Measurements from ENCODE around the gene NCBP1. TPM values are rescaled to one million over a fixed set of nuclear protein-coding genes. Genes with fewer than 3 reads are reported as not detected.

The NCBP1 gene
- total and polyA plus RNA-seq, 9 of the 15 experiments (the other 6 are each of a cell fraction or from before 2014, with no cell fraction given), result 29.4 to 69.7 (median 57.5) TPM

DNA sequence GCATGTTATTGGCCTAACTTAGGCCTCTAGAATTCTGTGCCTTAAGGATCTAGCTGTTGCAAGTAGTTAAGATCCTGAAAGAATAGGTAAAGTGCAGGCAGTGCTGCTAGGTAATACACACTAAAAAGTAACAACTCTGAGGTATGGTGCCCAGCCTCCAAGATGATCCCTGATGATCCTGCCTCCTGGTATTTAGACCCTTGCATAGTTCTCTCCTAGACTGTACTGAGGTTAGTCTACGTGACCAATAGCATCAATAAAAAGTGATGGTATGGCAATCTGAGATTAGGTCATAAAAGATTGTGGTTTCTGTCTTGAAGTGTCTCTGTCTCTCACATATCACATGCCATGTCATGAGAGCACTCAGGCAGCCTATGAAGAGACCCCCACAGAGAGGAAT lies 9.7 kb upstream of the NCBP1 start:
- Histone ChIP-seq H2AFZ (ENCODE audit: low read depth, low read length) (no peak overlapping the region), H3K9me1 (ENCODE audit: control insufficient read depth, insufficient read depth, low read length) (peaks cover 3% of the 10 kb centered on the region), H3K4me3 (no peak overlapping the region), H3K4me2 (ENCODE audit: insufficient read depth, low read length) (no peak overlapping the region), H3K36me3 (ENCODE audit: control insufficient read depth, insufficient read depth, low read length) (peaks cover 58% of the 10 kb centered on the region), H3K9ac (ENCODE audit: insufficient read depth in 1 of 2, low read depth in 2 of 2, low read length in 2 of 2) (no peak overlapping the region), H3K9me3 (replicated peaks; ENCODE audit: control insufficient read depth, insufficient read depth, low read depth, low read length) (no peaks in the 10 kb centered on the region), H4K20me1 (replicated peaks; ENCODE audit: control insufficient read depth, insufficient read depth, low read length) (no peaks in the 10 kb centered on the region), H3K79me2 (ENCODE audit: control insufficient read depth, insufficient read depth, low read length) (peaks cover 14% of the 10 kb centered on the region), H3K27ac (ENCODE audit: extremely low read depth, low read depth, low read length) (no peak overlapping the region), H3K27me3 (ENCODE audit: control insufficient read depth in 2 of 2, insufficient read depth in 2 of 2, low read length in 2 of 2) (no peaks in the 10 kb centered on the region), H3K4me1 (replicated peaks in 1 of 2; ENCODE audit: control insufficient read depth in 2 of 2, insufficient read depth in 2 of 2, low read length in 2 of 2) (no peaks in the 10 kb centered on the region)
- DNase-seq (ENCODE audit: extremely low read depth in 1 of 4, low spot score in 3 of 4) (no peak), FAIRE-seq (no peak), ATAC-seq (no peak)
- BruUV-seq (replicated peaks), result no TSS peak
- POLR2A ChIA-PET, result interaction anchor here (1.3 kb wide), 1 partner anchor 9 kb away, joined by 8 read pairs; the partner anchor contains the start of genes NCBP1 and TSTD2
- intact Hi-C loops (cut with micrococcal nuclease) (no loop called here), in situ Hi-C loops (cut with MboI) (no loop called here)
- CTCF ChIA-PET (ENCODE audit: low intra/inter-chr PET ratio), result no interaction called here
- 100% methylated on average over 1 of the region's 1 CpG for WGBS (ENCODE audit: insufficient coverage, low coverage, missing lambda C conversion rate)
- TF ChIP-seq HDAC2 (IDR thresholded peaks at IDR 0.05) (no peak), SP2 (IDR thresholded peaks at IDR 0.05; ENCODE audit: extremely low read depth, low read depth, low read length, poor library complexity, severe bottlenecking) (no peak), ETV5 (CRISPR knock-in tag; IDR thresholded peaks at IDR 0.05; ENCODE audit: low read depth) (no peak), CAMTA2 (CRISPR knock-in tag; conservative IDR thresholded peaks at IDR 0.05) (no peak), NCOR1 (IDR thresholded peaks at IDR 0.05) (no peak), CSDE1 (IDR thresholded peaks at IDR 0.05) (no peak), ZNF518B (CRISPR knock-in tag; IDR thresholded peaks at IDR 0.05) (no peak)
- TF ChIP-seq, protein P1, sequence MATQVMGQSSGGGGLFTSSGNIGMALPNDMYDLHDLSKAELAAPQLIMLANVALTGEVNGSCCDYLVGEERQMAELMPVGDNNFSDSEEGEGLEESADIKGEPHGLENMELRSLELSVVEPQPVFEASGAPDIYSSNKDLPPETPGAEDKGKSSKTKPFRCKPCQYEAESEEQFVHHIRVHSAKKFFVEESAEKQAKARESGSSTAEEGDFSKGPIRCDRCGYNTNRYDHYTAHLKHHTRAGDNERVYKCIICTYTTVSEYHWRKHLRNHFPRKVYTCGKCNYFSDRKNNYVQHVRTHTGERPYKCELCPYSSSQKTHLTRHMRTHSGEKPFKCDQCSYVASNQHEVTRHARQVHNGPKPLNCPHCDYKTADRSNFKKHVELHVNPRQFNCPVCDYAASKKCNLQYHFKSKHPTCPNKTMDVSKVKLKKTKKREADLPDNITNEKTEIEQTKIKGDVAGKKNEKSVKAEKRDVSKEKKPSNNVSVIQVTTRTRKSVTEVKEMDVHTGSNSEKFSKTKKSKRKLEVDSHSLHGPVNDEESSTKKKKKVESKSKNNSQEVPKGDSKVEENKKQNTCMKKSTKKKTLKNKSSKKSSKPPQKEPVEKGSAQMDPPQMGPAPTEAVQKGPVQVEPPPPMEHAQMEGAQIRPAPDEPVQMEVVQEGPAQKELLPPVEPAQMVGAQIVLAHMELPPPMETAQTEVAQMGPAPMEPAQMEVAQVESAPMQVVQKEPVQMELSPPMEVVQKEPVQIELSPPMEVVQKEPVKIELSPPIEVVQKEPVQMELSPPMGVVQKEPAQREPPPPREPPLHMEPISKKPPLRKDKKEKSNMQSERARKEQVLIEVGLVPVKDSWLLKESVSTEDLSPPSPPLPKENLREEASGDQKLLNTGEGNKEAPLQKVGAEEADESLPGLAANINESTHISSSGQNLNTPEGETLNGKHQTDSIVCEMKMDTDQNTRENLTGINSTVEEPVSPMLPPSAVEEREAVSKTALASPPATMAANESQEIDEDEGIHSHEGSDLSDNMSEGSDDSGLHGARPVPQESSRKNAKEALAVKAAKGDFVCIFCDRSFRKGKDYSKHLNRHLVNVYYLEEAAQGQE (IDR thresholded peaks at IDR 0.05; ENCODE audit: borderline replicate concordance), result no peak
- TF ChIP-seq, protein P1 (CRISPR knock-in tag; IDR thresholded peaks at IDR 0.05; ENCODE audit: low read depth), result no peak
- TF ChIP-seq, protein P2, sequence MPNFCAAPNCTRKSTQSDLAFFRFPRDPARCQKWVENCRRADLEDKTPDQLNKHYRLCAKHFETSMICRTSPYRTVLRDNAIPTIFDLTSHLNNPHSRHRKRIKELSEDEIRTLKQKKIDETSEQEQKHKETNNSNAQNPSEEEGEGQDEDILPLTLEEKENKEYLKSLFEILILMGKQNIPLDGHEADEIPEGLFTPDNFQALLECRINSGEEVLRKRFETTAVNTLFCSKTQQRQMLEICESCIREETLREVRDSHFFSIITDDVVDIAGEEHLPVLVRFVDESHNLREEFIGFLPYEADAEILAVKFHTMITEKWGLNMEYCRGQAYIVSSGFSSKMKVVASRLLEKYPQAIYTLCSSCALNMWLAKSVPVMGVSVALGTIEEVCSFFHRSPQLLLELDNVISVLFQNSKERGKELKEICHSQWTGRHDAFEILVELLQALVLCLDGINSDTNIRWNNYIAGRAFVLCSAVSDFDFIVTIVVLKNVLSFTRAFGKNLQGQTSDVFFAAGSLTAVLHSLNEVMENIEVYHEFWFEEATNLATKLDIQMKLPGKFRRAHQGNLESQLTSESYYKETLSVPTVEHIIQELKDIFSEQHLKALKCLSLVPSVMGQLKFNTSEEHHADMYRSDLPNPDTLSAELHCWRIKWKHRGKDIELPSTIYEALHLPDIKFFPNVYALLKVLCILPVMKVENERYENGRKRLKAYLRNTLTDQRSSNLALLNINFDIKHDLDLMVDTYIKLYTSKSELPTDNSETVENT (CRISPR knock-in tag; IDR thresholded peaks at IDR 0.05), result no peak
